Endodermal cell (in vitro differentiated cells): ENCODE measurements around the gene C17orf67. TPM values are rescaled to one million over a fixed set of nuclear protein-coding genes. Genes with fewer than 3 reads are reported as not detected.

Source experiments
- DNase-seq: peaks from one replicate; pipeline ENCODE4 v3.0.0-alpha.2; 2017
- H3K27ac ChIP-seq: 2 replicates; pipeline ENCODE4 v1.5.1; 2013; ENCODE audit warnings: mild to moderate bottlenecking, low read depth, low read length, moderate library complexity
- H3K27me3 ChIP-seq: 2 replicates; pipeline ENCODE4 v1.6.1; 2013; ENCODE audit warnings: mild to moderate bottlenecking, low read length, moderate library complexity; ENCODE audit not compliant: insufficient read depth, control insufficient read depth, poor library complexity, severe bottlenecking
- H3K36me3 ChIP-seq: 2 replicates; pipeline ENCODE4 v1.7.0; 2013; ENCODE audit warnings: mild to moderate bottlenecking, low read length, moderate library complexity; ENCODE audit not compliant: control insufficient read depth, insufficient read depth
- H3K4me1 ChIP-seq: one replicate; pipeline ENCODE4 v1.7.0; 2013; ENCODE audit warnings: low read length; ENCODE audit not compliant: control insufficient read depth, insufficient read depth
- H3K4me3 ChIP-seq: 2 replicates; pipeline ENCODE4 v1.5.1; 2013; ENCODE audit warnings: mild to moderate bottlenecking, low read length, moderate library complexity
- H3K9ac ChIP-seq: 2 replicates; pipeline ENCODE4 v1.6.1; 2013; ENCODE audit warnings: mild to moderate bottlenecking, low read length, moderate library complexity; ENCODE audit not compliant: poor library complexity, severe bottlenecking; ENCODE audit errors: extremely low read depth
- H3K9me3 ChIP-seq: 2 replicates; pipeline ENCODE4 v1.6.1; 2013; ENCODE audit warnings: mild to moderate bottlenecking, low read length, moderate library complexity; ENCODE audit not compliant: control insufficient read depth
- H3K27ac Mint-ChIP-seq: 2 replicates; pipeline ENCODE4 v1.8.0; 2020; ENCODE audit warnings: mixed read lengths
- H3K27me3 Mint-ChIP-seq: 2 replicates; pipeline ENCODE4 v1.8.0; 2021; ENCODE audit warnings: mild to moderate bottlenecking, mixed read lengths; ENCODE audit not compliant: insufficient read depth
- H3K36me3 Mint-ChIP-seq: 2 replicates; pipeline ENCODE4 v1.8.0; 2020; ENCODE audit warnings: low read depth, mixed read lengths
- H3K4me1 Mint-ChIP-seq: 2 replicates; pipeline ENCODE4 v1.8.0; 2020; ENCODE audit warnings: mixed read lengths
- H3K4me3 Mint-ChIP-seq: 2 replicates; pipeline ENCODE4 v1.8.0; 2020; ENCODE audit warnings: mild to moderate bottlenecking, moderate library complexity, mixed read lengths
- H3K9me3 Mint-ChIP-seq: 2 replicates; pipeline ENCODE4 v1.8.0; 2020; ENCODE audit warnings: mild to moderate bottlenecking, mixed read lengths
- CTCF ChIP-seq: fragments of 200-600 bp; sonication (generic); conservative IDR thresholded peaks from 2 replicates; pipeline ENCODE4 v1.5.0; 2021; ENCODE audit warnings: antibody characterized with exemption, mild to moderate bottlenecking
- WGBS, 2 experiments: methylation state at CpG; one replicate each; pipeline versions ENCODE4 v1.1.5 to v1.1.7; 2013; ENCODE audit warnings: missing lambda C conversion rate in 2 of 2, mixed read lengths in 1 of 2; ENCODE audit not compliant: insufficient coverage in 1 of 2, insufficient read length in 1 of 2; 5-methylcytosine and 5-hydroxymethylcytosine counted together
- total RNA-seq, 2 donors: library from RNA; stranded (reverse); fragmentation: NEBNext Ultra II Directional in 1 of 2; extraction: Animal tissue kit (Norgen Biotek cat#: 25700) in 1 of 2; gene quantifications; 2 replicates in 1 of 2; 3 replicates in 1 of 2; pipeline ENCODE4 v1.2.1, GENCODE V29; 2021

Gene C17orf67
- total RNA-seq, 2 donors from 2014 or later, result 1.2 to 1.5 TPM

DNA sequence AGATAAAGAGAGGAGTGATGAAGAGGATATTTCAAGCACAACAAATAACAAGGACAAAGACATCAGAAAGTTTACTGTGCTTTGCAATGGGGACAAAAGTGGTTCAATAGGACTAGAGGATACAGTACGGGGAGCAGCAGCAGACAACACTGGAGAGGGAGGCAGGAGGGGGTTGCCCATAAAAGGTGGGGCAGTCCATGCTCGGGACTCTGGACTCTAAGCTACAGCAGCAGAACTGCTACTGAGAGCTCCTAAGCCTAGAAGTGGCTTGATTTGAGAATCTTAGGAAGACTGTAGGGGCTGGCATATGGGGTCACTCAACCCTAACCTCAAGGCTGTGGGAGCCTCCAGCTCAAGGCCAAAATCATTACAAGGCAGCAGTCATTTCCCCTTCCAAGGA is 62.2 kb downstream of the C17orf67 start:
- no peak overlapping the region for H3K27ac ChIP-seq
- Mint-ChIP-seq H3K9me3 (no peaks in the 10 kb centered on the region), H3K4me1 (no peaks in the 10 kb centered on the region), H3K36me3 (no peaks in the 10 kb centered on the region), H3K27me3 (peaks cover 4% of the 10 kb centered on the region), H3K4me3 (no peak overlapping the region), H3K27ac (no peak overlapping the region)
- no peaks in the 10 kb centered on the region for H3K9me3 ChIP-seq
- no peak overlapping the region for H3K9ac ChIP-seq
- H3K27me3 ChIP-seq, result peaks cover 5% of the 10 kb centered on the region
- DNase-seq, result no peak
- TF ChIP-seq CTCF, result no peak
- WGBS, 2 experiments, result 82 to 85% methylated on average over 1 to 2 of the region's 2 CpGs
- no peaks in the 10 kb centered on the region for H3K36me3 ChIP-seq
- no peak overlapping the region for H3K4me3 ChIP-seq
- H3K4me1 ChIP-seq, result no peaks in the 10 kb centered on the region

- H3K9ac ChIP-seq, result no peak overlapping the region
- Mint-ChIP-seq H3K27ac (no peak overlapping the region), H3K9me3 (no peaks in the 10 kb centered on the region), H3K4me1 (no peaks in the 10 kb centered on the region), H3K27me3 (peaks cover 4% of the 10 kb centered on the region), H3K4me3 (no peak overlapping the region), H3K36me3 (no peaks in the 10 kb centered on the region)
- no peak overlapping the region for H3K27ac ChIP-seq
- TF ChIP-seq CTCF, result no peak
- no peaks in the 10 kb centered on the region for H3K36me3 ChIP-seq
- no peak overlapping the region for H3K4me3 ChIP-seq
- no peaks in the 10 kb centered on the region for H3K9me3 ChIP-seq
- H3K4me1 ChIP-seq, result no peaks in the 10 kb centered on the region
- DNase-seq, result no peak
- peaks cover 5% of the 10 kb centered on the region for H3K27me3 ChIP-seq
Measured at GRCh38 chr17:56770427-56770826, 63.3 kb downstream of the C17orf67 start.

DNA sequence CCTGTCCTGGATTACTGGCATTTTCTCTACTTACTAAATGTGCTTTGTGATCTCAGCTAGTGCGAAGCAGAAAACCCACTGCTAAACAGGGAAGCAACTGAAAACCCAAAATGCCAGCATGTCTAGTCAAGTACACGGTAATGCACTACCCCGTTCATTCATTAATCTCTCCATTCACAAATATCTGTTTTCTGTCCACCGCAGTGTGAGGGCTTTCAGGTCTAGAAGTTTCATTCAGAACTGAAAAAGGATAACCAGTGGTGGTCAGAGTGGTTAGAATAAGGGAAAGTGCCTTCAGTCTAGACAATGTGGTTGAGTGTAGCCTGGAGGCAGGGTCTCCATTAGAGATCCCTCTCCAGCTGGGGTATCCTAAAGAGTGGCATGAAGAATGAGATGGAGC is 68.3 kb downstream of the C17orf67 start:
- no peak overlapping the region for H3K27ac Mint-ChIP-seq
- no peaks in the 10 kb centered on the region for H3K4me1 Mint-ChIP-seq
- H3K4me1 ChIP-seq, result peaks cover 4% of the 10 kb centered on the region
- no peaks in the 10 kb centered on the region for H3K36me3 Mint-ChIP-seq
- H3K27me3 ChIP-seq, result peaks cover 5% of the 10 kb centered on the region
- no peak overlapping the region for H3K4me3 ChIP-seq
- no peak for TF ChIP-seq CTCF
- no peak overlapping the region for H3K4me3 Mint-ChIP-seq
- H3K27me3 Mint-ChIP-seq, result peaks cover 4% of the 10 kb centered on the region
- peaks cover 4% of the 10 kb centered on the region for H3K9me3 ChIP-seq
- peaks cover 2% of the 10 kb centered on the region for H3K9me3 Mint-ChIP-seq
- 90 to 94% methylated on average over 2 to 4 of the region's 4 CpGs for WGBS, 2 experiments
- H3K36me3 ChIP-seq, result no peaks in the 10 kb centered on the region
- peak overlapping the region; percentile 26 for H3K27ac ChIP-seq
- DNase-seq, result no peak
- H3K9ac ChIP-seq, result no peak overlapping the region
